ENCODE data around the gene MRPS7. TPM values are rescaled to one million over a fixed set of nuclear protein-coding genes. Genes with fewer than 3 reads are reported as not detected.

Gene MRPS7
- total and polyA plus RNA-seq, 2 of the 8 experiments (the other 6 are each of a cell fraction or from before 2014, with no cell fraction given), result 63.4 to 79.4 TPM

- Histone ChIP-seq H4K91ac (replicated peaks; ENCODE audit: insufficient read length, low read length) (no peak overlapping the region), H3K14ac (ENCODE audit: insufficient read length) (no peak overlapping the region), H4K8ac (ENCODE audit: extremely low read depth, insufficient read depth, low read length) (peak overlapping the region; percentile 29; the same call in 1 of the 2 replicates), H2BK120ac (replicated peaks; ENCODE audit: low read depth, low read length) (no peak overlapping the region), H3K4me1 (replicated peaks in 1 of 4; ENCODE audit: control insufficient read depth in 3 of 4, insufficient read depth in 4 of 4, low read length in 3 of 4) (peaks cover 0 to 7% (median 5%) of the 10 kb centered on the region in 4 experiments; a peak in 4 of 7 replicates), H4K20me1 (replicated peaks in 1 of 2; ENCODE audit: control insufficient read depth in 1 of 2, insufficient read depth in 2 of 2, low read length in 2 of 2) (peaks cover 2 to 7% of the 10 kb centered on the region in 2 experiments), H3K4me2 (ENCODE audit: insufficient read depth in 1 of 2, low read depth in 2 of 2, low read length in 2 of 2) (no peak overlapping the region), H3K56ac (replicated peaks; ENCODE audit: insufficient read length, low read depth, low read length) (no peak overlapping the region), H3K79me1 (ENCODE audit: low read depth, low read length) (no peaks in the 10 kb centered on the region), H4K5ac (ENCODE audit: insufficient read length, low read depth, low read length) (no peak overlapping the region), H3K27ac (ENCODE audit: low read depth, low read length) (no peak overlapping the region), H3K18ac (ENCODE audit: extremely low read depth, low read length) (no peak overlapping the region), H3K23ac (ENCODE audit: insufficient read length) (no peak overlapping the region), H3K9ac (replicated peaks in 1 of 4; ENCODE audit: extremely low read depth in 1 of 4, low read depth in 3 of 4, low read length in 3 of 4) (no peak overlapping the region), H2AFZ (ENCODE audit: low read length) (no peak overlapping the region), H2BK15ac (ENCODE audit: low read length) (no peak overlapping the region), H3K4me3 (ENCODE audit: extremely low read depth in 1 of 4, insufficient read depth in 2 of 4, low read depth in 3 of 4, low read length in 4 of 4) (no peak overlapping the region), H2AK5ac (ENCODE audit: low read depth, low read length) (no peak overlapping the region), H3K36me3 (ENCODE audit: control insufficient read depth in 2 of 4, insufficient read depth in 4 of 4, low read length in 3 of 4) (peaks cover 12 to 34% (median 25%) of the 10 kb centered on the region in 4 experiments), H2BK12ac (ENCODE audit: low read depth, low read length) (no peak overlapping the region), H3K27me3 (replicated peaks in 1 of 4; ENCODE audit: control insufficient read depth in 3 of 4, extremely low read depth in 1 of 4, insufficient read depth in 3 of 4, low read length in 3 of 4) (no peaks in the 10 kb centered on the region), H3K9me3 (ENCODE audit: insufficient read depth in 2 of 2, low read depth in 1 of 2, low read length in 1 of 2) (no peaks in the 10 kb centered on the region), H2BK20ac (ENCODE audit: low read length) (no peak overlapping the region), H3K4ac (replicated peaks; ENCODE audit: insufficient read length, low read depth, low read length) (no peak overlapping the region), H3K23me2 (ENCODE audit: low read depth, low read length) (peaks cover 20% of the 10 kb centered on the region), H3K79me2 (ENCODE audit: control insufficient read depth in 1 of 2, insufficient read depth in 2 of 2, low read length in 2 of 2) (peaks cover 0 to 12% of the 10 kb centered on the region in 2 experiments; a peak in 2 of 4 replicates), H2BK5ac (ENCODE audit: low read depth, low read length) (no peak overlapping the region)
- DNase-seq (ENCODE audit: low read depth in 1 of 2, low spot score in 2 of 2) (no peak), FAIRE-seq (no peak)
- CTCF ChIA-PET (ENCODE audit: partially characterized antibody), result interaction anchor here (0.6 to 21.2 kb wide), 13 partner anchors 6 to 921 kb away, joined by 3 to 369 read pairs (median 4); partner anchors contain the start of genes GGA3, GRB2, MRPS7 and NT5C
- 87% methylated on average over 13 of the region's 13 CpGs; no CpG with 5 or more reads in 1 of the 2 experiments for WGBS, 2 experiments (ENCODE audit: extremely low coverage in 1 of 2, insufficient coverage in 1 of 2, insufficient read length in 1 of 2, insufficient replicate concordance in 2 of 2, low coverage in 1 of 2, low lambda C conversion rate in 2 of 2, missing lambda C conversion rate in 1 of 2)
- POLR2A ChIA-PET (ENCODE audit: partially characterized antibody), result interaction anchor here (0.7 to 6.7 kb wide), 8 partner anchors 10 to 84 kb away, joined by 3 to 53 read pairs (median 4); partner anchors contain the start of genes SLC25A19 and SUMO2
- no peak for TF ChIP-seq ZNF274 (IDR thresholded peaks at IDR 0.05; ENCODE audit: borderline replicate concordance, extremely low read depth, low read length)
- peak; percentile 66; the same call in 1 of the 2 replicates for TF ChIP-seq KDM1A (IDR thresholded peaks at IDR 0.05; ENCODE audit: borderline replicate concordance, low read length)
- no peak for TF ChIP-seq EZH2 (IDR thresholded peaks at IDR 0.05; ENCODE audit: low read depth, low read length, severe bottlenecking)
- no peak for TF ChIP-seq TAF7 (optimal IDR thresholded peaks at IDR 0.05; ENCODE audit: borderline replicate concordance, low read depth, low read length)
- TF ChIP-seq CTCF (IDR thresholded peaks at IDR 0.05; ENCODE audit: control extremely low read depth in 1 of 3, insufficient read depth in 1 of 3, low read depth in 1 of 3, low read length in 3 of 3), result no peak
- no peak for TF ChIP-seq KDM4A (IDR thresholded peaks at IDR 0.05; ENCODE audit: low read depth, low read length, severe bottlenecking)
- TF ChIP-seq USF2 (IDR thresholded peaks at IDR 0.05; ENCODE audit: low read length), result no peak
Measured at GRCh38 chr17:75266316-75267152, 4.9 kb downstream of the MRPS7 start.
